CD4-positive, alpha-beta T cell treated with Interleukin-1 beta for 1 hour (primary cell): ENCODE results near the gene BICRA.
"Not testable (repeated sequence)": the region's sequence is repeated elsewhere in the genome, so short reads cannot be mapped to it uniquely, and the experiment has no call there.

Source experiments
- DNase-seq, 2 donors: peaks; one replicate each; pipeline ENCODE4 v3.0.0-alpha.2; 2020 to 2022

The BICRA gene

DNA sequence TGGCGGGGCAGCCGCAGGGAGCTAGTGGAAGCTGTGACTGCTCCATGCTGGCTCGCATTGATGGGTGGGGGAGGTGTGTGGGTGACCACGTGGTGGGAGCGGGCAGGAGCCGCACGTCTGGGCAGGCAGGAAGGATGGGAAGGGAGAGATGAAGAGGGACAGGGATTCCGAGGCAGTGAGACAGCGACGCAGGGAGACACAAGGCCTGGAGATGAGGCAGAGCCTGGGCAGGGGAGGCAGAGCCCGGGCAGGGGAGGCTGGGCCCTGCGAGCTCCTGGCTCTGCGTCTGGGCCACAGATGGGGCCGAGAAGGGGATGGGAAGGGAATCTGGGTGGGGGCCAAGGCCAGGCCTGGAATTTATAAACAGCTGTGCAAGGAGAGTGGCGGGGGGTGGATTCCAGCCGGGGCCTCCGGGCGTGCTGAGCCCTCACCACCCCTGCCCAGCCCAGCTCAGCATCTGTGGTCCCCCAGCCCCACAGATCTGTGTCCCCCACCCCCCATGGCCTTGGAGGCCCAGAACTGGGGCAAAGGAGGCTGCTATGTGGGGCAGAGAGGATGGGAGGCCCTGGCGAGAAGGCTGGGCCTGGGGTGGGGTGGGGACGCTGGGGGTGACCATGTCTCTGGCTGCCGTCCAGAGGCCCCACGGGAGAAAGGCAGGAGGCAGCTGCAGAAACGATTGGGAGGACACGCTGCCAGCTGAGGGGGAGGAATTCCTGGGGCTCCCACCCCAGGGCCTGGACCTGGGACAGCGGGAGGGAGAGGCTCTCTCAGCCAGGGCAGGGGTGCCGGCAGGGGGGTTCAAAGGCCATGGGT, 110.3 kb downstream of the BICRA start:
- no peak for DNase-seq

DNA sequence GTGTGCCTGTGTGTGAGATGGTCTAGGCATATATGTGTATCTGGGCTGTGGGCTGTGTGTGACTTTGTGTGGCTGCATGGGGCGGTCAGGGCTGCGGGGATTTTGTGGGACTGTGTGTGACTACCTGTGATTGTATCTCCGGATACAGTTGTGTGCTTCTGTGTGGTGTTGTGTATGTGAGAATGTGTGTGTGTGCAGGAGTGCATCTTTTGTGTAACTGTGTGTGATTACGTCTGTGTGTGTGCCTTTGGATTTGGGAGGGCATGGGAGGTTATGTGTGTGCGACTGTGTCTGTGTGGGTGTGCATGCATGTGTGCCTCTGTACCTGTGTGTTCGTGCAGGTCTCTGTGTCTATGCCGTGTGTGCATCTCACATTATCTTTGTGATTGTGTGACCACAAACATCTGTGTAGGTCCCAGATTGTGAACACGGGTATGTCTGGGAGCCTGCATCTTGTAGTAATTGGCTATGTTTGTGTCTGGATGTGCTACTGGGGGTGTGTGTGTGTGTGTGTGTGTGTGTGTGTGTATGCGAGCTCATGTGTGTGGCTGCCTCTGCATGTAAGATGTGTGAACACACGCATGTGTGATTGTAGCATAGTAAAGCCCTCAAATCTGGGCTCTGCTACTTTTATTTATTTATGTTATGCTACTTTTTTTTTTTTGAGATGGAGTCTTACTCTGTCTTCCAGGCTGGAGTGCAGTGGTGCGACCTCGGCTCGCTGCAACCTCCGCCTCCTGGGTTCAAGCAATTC, 111.9 kb downstream of the BICRA start:
- no peak for DNase-seq

DNA sequence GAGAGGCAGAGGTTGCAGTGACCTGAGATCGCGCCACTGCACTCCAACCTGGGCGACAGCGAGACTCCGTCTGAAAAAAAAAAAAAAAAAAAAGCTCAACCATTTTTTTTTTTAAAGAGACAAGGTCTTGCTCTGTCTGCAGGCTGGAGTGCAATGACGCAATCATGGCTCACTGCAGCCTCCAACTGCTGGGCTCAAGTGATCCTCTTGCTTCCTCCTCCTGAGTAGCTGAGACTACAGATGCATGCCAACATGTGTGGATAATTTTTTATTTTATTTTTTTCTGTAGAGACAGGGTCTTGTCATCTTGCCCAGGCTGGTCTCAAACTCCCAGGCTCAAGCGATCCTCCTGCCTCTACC, 114.6 kb downstream of the BICRA start:
- DNase-seq = peak in 1 of 2 donors; percentile 51

DNA sequence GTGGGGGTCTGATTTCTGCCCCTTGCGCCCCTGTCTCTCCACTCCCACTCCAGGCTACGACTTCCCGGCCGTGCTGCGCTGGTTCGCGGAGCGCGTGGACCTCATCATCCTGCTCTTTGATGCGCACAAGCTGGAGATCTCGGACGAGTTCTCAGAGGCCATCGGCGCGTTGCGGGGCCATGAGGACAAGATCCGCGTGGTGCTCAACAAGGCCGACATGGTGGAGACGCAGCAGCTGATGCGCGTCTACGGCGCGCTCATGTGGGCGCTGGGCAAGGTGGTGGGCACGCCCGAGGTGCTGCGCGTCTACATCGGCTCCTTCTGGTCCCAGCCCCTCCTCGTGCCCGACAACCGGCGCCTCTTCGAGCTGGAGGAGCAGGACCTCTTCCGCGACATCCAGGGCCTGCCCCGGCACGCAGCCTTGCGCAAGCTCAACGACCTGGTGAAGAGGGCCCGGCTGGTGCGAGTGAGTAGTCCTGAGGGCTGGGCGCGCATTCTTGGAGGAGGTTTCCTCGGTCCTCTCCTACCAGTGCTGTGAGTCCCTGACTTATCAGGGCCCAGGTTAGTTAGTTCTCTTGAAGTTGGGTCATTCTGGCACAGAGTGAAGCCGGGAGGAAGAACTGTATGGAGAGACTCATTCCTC, 116.9 kb downstream of the BICRA start:
- no peak for DNase-seq

DNA sequence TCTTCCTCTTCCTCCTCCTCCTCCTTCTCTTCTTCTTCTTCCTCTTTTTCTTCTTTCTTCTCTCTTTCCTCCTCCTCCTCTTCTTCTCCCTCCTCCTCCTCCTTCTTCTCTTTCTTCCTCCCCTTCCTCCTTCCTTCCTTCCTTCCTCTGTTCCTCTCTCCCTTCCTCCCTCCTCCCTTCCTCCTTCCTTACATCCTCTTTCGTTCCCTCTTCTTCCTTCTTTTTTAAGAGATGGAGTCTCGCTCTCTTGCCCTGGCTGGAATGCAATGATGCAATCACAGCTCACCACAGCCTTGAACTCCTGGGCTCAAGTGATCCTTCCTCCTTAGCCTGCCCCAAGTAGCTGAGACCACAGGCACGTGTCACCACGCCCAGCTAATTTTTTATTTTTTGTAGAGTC, 117.5 kb downstream of the BICRA start:
- DNase-seq = no peak

DNA sequence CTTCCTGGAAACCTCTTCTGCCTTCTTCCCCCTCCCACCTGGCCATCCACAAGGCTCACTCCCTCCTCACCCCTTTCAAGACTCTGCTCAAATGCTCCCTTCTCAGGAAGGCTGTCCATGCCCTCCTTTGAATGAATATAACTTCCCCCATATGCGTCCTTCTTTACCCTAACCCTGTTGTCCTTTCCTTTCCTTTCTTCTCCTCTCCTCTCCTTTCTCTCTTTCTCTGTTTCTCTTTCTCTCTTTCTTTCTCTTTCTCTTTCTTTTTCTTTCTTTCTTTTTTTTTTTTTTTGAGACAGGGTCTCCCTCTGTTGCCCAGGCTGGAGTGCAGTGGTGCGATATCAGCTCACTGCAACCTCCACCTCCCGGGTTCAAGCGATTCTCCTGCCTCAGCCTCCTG, 119.4 kb downstream of the BICRA start:
- DNase-seq = not testable (repeated sequence)

DNA sequence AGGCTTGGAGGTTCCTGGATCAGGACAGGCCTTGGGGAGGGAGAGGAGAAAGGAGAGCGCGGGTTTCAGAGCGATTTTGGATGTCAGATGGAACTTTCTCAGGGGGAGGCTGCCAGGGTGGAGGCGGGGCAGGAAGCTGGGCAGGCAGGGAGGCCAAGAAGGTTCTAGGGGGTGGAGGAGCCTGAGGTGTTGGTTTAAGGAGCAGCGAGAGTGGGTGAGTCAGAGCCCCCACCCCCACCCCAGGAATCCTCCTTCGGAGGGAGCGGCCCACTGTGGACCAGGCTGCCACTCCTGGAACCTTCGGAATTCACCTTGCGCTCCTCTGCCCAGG, 120.5 kb downstream of the BICRA start:
- no peak for DNase-seq

DNA sequence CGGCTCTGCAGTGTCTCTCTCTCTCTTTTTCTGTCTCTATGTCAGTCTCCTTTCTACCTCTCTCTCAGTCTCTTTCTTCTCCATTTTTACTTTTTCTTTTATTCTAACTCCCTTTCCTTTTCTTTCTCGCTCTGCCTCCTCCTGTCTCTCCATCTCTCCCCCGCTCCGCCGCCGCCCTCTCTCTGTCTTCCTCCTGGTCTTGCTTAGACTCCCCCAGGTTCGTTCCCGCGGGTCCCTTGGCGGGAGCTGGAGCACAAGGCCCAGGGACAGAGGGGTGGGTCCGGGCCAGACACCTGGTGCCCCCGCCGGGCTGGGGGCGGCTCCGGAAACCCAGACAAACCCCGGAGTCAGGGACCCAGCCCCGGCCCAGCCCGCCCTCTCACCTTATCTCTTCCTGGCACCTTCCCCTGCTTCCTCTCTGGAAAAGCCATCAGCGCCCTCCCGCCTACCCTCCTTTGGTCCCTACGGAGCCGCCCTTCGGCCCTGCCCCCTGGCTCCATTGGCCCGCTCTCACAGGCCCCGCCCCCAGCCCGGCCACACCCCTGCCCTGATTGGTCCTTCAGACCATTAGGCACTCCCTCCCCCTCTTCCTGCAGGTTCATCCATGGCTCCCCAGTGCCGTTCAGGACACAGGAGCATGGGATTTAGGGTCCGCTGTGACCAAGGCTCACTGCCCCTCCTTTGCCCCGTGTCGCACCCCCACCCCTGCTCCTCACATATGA, 121.0 kb downstream of the BICRA start:
- peak; percentile 20 to 23 for DNase-seq

DNA sequence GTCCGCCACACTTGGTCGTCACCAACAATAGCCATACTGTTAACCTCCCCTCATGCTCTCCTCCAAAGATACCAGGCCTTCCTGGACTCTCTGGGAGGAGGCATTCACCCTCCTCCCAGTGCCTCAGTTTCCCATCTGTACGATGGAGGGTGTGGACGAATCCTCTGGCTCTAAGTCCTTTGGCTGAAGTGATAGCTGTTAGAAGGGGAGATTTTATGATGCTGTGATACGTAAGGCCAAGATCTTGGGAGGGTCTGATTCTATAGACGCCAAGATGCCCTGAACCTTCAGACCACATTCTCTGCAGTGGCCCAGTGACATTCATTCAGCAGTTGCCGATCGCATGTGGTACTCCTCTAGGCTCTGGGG, 121.6 kb downstream of the BICRA start:
- no peak for DNase-seq

DNA sequence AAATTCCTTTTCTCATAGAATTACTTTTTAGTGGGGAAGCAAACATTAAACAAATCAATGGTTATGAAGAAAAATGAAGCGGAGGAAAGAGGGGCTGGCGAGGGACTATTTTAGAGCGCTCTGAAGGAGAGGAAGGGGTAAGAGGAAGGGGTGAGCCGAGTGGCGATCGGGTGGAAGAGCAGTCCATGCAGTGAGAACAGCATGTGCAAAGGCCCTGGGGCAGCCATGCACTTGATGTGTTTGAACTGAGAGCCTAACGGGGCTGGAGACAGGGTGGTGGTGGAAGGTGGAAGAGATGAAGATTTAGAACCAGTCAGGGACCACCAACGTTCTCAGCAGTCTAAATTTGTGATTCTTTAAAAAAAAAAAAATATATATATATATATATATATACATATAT, 122.0 kb downstream of the BICRA start:
- no peak for DNase-seq

DNA sequence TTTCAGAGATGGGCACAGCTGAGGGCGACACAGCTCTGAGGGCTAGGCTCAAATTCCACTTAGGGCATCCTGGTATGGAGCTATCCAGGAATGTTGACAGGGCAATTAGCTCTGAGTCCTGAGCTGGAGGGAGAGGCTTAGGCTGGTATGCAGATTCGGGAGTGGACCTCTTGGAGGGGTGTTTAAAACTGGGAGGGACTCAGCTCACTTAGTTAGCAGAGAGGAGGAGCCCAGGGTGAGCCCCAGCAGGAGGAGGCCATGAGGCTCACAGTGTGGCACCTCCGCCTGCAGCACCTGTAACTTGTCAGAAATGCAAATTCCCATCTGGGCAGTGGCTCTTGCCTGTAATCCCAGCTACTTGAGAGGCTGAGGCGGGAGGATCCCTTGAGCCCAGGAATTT, 126.2 kb downstream of the BICRA start:
- no peak for DNase-seq

DNA sequence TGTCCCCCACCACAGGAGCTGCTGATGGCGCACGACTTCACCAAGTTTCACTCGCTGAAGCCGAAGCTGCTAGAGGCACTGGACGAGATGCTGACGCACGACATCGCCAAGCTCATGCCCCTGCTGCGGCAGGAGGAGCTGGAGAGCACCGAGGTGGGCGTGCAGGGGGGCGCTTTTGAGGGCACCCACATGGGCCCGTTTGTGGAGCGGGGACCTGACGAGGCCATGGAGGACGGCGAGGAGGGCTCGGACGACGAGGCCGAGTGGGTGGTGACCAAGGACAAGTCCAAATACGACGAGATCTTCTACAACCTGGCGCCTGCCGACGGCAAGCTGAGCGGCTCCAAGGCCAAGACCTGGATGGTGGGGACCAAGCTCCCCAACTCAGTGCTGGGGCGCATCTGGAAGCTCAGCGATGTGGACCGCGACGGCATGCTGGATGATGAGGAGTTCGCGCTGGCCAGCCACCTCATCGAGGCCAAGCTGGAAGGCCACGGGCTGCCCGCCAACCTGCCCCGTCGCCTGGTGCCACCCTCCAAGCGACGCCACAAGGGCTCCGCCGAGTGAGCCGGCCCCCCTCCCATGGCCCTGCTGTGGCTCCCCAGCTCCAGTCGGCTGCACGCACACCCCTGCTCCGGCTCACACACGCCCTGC, 132.1 kb downstream of the BICRA start:
- no peak for DNase-seq

DNA sequence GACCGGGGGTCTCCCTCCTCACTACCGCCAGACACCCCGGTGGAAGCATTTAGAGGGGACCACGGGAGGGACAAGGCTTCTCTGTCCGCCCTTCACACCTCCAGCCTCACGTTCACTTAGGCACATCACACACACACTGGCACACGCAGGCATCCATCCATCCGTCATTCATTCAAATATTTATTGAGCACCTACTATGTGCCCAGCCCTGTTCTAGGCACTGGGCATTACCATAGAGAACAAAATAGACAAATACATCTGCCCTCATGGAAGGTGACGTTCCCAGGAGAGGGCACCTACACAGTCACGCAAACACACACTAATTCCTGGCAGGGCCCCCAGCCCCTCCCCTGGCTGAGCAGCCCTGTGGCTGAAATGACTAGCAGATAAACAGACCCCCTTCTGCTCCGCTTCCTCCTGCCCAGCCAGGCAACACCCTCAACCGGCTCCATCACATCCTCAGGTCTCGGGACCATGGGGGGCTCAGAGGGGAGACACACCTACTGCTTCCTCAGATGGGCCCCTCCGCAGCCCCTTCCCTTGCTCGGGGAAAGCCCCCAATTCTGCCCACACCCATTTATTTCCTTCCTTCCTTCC, 132.7 kb downstream of the BICRA start:
- DNase-seq = no peak

DNA sequence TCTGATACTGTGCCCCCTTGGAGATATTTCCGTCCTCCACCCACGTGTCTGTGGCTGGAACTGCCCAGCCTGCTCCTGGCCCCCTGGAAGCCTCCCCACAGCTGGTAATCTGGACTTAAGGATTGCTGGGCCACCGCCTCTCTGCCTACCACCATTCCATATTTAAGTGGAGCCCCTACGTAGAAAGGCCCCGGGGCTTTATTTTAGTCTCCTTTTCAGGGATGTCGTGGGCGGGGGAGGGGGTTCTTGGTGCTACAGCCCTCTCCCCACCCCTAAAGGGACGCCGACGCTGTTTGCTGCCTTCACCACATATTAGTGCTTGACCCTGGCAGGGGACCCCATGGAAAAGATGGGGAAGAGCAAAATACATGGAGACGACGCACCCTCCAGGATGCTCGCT, 133.7 kb downstream of the BICRA start:
- DNase-seq = no peak

DNA sequence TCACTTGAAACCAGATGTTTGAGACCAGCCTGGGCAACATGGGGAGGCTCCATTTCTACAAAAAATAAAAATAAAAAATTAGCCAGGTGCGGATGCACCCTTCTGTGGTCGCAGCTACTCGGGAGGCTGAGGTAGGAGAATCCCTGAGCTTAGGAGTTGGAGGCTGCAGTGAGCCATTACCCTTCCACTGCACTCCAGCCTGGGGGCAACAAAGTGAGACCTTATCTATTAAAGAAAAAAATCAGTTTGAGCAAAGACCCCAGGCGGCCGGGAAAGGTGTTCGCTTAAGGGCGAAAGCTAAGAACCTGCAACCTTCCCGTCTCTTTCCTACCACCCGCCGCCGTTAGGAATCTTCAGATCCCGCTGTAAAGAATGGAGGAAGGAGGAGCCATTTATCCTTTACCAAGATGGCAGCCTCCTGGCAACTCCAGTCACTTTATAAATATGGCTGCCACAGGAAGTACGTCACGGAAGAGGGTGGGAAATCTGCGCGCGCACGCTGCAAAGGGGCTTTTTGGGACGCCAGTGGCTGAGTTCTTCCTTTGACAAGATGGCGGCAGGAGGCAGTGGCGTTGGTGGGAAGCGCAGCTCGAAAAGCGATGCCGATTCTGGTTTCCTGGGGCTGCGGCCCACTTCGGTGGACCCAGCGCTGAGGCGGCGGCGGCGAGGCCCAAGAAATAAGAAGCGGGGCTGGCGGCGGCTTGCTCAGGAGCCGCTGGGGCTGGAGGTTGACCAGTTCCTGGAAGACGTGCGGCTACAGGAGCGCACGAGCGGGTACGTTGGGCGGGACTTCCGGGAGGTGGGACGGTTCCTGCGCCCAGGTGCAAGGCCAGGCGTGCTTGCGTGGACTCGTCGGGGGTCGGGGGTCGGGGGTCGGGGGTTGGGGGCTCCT, 136.3 kb downstream of the BICRA start, which contains the start of gene NOP53:
TSS of gene NOP53 (plus strand) at position 537 of the 892 bp plus-strand sequence. CDS start at position 551, 14 bp downstream.
- peak; percentile 96 to 97 for DNase-seq

DNA sequence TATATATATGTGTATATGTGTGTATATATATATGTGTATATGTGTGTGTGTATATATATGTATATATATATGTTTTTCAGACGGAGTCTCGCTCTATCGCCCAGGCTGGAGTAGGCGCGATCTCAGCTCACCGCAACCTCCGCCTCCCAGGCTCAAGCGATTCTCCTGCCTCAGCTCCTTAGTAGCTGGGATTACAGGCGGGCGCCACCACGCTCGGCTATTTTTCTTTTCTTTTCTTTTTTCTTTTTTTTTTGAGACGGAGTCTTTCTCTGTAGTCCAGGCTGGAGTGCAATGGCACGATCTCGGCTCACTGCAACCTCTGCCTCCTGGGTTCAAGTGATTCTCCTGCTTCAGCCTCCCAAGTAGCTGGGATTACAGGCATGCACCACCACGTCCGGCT, 137.2 kb downstream of the BICRA start:
- DNase-seq = not testable (repeated sequence)

DNA sequence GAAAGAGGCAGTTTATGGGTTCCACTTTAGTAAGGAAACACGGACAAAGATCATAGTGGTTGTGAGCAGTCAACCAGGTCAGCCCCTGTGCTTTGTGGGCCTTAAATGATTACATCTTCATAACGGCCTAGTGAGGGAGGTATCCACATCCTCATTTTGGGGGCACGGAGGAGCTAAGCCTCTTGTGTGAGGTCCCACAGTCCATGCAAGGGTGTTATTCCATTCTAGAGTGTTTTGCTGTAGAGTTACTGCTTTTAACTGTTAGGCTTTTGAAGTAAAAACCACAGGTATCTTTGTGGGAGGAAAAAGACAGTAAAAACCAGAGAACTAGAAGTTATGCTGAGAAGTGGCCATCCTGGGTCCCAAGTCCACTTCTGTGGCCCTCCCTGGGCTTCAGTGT, 140.4 kb downstream of the BICRA start:
- DNase-seq = no peak

DNA sequence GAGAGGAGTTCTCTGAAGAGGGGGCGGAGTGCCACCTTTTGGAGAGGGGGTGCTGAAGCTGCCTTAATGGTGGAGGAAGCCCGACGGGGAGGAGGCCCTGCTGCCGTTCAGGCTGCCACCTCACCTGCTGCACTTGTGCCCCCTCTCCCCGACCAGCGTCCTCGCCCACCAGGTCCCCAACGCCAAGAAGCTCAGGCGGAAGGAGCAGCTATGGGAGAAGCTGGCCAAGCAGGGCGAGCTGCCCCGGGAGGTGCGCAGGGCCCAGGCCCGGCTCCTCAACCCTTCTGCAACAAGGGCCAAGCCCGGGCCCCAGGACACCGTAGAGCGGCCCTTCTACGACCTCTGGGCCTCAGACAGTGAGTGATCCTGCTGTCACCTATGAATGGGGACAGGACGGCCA, 141.8 kb downstream of the BICRA start:
- no peak for DNase-seq

DNA sequence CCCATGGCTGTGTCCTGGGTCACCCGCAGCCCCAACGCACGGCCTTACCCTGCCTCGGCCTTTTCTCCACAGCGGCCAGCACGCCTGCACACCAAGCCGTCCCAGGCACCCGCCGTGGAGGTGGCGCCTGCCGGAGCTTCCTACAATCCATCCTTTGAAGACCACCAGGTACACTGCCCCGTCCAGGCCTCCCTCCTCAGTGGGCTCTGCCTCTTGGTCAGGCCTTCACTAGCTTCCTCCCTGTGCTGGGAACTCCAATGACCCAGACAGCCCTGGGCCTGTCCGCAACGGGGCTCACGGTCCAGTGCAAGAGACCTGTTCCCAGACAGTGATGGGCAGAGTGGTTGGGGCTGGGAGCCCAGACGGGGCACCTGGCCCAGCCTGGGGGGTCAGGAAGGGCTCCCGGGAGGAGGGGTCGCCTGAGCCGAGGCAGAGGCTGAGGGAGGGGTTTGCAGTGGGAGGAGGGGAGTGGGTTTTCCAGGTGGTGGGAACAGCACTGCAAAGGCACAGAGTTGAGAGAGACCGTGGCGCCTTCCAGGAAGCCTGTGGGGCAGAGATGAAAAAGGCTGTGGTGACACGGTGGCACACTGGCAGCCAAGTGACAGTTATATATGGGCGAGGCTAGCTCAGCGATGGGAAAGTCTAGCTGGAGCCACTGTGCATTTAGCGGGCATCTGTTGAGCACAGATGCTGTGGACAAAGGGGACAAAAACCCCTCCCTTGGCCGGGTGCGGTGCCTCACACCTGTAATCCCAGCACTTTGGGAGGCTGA, 143.7 kb downstream of the BICRA start:
- DNase-seq = no peak
